IPS-NIHi7 (cell line): ENCODE results near the gene TM9SF1.

Experiments
- DNase-seq: peaks from one replicate; pipeline ENCODE4 v3.0.0; 2012; ENCODE audit warnings: mixed read lengths; ENCODE audit errors: extremely low spot score

Gene TM9SF1

DNA sequence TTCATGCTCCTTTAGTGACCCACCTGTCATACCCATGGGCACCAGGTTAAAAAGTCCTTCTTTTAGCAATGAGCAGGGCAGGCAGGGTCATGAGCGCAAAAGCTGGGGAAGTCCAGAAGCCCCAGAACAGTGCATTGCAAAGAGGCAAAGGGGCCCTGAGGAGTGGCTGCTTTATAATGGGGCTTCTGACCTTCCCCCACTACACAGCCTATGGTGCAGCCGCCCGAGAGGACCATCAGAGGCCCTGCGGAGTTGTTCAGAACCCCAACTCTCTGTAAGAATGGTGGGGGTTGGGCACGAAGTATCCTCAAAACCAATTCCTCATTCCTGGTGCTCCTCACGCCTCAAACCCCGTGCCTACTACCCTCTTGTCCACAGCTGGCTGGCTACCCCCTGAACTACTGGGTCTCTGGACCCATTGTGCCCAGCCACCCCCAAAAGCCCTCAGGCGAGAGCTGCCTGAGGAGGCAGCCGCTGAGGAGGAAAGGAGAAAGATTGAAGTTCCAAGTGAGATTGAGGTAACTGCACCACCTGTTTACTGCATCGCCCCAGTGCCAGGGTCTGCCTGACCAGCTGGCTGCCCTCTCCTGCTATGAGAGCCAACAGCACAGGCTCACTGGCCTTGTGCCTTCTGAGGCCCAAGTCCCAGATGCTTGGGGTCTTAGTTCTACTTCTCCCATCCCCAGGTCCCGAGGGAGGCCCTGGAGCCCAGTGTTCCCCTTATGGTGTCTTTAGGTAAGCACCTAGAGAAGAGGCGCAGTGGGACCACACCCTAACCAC lies 16.7 kb downstream of the TM9SF1 start:
- no peak for DNase-seq

DNA sequence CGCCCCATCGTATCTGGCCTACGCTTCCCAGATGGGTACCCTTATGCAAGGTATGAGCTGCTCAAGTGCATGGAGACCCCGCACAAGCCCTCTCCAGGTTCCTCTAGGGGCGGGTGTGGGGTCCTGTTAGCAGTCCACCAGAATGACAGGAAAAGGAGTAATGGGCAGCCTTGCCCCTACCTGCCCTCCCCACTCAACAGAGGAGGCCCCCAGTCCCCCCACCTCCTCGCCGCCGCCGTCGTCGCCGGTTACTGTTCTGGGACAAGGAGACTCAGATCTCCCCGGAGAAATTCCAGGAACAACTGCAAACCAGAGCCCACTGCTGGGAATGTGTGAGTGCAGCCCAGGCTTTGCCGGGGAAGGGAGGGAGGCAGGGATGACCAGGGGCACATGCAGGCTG lies 17.4 kb downstream of the TM9SF1 start:
- DNase-seq: no peak

DNA sequence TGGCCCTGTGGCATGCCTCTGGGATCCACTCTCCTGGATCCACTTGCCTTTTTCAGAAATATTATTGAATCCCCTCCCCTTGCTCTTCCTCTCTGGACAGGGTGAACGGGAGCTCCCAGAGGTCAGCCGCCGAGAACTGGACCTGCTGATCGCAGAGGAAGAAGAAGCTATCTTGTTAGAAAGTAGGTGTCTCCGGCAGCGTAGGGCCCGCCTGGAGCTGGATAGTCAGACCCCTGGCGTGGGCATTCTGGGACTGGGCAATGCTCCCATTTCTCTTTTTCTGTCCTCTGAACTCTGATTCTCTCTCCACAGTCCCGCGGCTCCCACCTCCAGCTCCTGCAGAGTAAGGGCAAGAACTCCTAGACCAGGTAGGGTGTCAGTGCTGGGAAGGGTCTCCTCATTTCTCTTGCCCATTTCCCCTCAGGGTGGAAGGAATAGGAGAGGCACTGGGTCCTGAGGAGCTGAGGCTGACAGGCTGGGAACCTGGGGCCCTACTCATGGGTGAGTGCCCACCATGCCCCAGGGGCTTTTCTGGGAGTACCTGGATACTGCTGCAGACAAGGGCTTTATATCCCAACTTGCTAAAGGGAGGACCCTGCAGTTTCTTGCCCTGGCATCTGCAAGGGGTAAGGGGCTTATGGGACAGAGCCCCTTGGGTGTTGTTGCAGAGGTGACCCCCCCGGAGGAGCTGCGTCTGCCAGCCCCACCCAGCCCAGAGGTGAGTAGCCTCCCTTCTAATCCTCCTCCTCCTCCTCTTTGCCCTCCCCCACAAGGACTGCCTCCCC lies 18.0 kb downstream of the TM9SF1 start:
- no peak for DNase-seq

DNA sequence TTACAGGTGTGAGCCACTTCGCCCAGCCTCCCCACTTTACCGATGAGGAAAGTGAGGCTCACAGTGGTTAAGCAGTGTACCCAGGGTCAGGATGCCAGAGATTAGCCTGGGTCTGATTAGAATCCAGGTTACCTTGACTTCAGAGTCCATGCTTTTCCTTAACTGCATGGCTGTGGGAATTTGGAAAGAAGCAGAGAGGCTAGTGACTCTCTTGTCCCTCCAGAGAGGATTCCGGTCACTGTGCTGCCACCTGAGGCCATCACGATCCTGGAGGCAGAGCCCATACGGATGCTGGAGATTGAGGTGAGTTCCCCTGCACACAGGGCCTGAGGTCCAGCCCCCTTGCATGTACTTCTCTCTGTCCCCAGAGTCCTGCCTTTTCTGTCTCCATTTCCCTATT lies 18.6 kb downstream of the TM9SF1 start:
- DNase-seq: no peak

DNA sequence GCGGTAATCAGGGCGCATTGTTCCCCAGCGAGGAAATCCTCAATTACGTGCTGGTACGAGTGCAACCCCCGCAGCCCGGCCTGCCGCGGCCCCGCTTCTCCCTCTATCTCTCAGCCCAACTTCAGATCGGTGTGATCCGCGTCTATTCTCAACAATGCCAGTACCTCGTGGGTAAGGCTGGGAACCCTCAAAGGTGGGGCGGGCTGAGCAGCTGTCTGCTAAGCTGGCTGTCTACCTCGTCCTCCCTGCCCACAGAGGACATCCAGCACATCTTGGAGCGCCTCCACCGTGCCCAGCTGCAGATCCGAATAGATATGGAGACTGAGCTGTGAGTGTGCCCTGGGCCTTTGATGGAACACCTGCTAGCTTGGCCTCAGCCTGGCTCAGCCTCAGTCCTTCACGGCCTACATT lies 22.4 kb downstream of the TM9SF1 start:
- no peak for DNase-seq

DNA sequence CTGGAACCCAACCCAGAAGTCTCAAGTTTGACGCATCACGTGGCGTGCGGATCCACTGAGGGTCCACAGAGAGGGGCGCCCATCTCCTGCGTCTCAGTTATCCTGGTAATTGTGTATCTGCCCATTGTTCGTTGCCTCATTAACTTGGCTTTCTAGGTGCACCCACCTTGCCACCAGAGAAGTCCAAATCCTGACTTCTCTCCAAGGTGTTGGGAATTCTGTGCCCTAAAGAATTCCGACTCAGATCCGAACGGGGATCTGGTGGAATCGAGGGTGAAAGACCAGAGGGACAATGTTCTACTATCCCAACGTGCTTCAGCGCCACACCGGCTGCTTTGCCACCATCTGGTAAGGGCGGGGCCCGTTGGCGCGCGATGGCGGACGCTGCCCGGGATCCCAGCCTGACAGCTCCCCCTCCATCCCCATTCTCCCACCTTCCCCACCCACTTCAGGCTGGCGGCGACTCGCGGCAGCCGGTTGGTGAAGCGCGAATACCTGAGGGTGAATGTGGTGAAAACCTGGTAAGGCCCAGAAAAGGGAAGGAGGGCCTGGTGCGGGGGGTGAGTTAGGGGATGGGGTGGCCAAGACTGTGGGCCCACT lies 22.9 kb downstream of the TM9SF1 start:
- DNase-seq: no peak

DNA sequence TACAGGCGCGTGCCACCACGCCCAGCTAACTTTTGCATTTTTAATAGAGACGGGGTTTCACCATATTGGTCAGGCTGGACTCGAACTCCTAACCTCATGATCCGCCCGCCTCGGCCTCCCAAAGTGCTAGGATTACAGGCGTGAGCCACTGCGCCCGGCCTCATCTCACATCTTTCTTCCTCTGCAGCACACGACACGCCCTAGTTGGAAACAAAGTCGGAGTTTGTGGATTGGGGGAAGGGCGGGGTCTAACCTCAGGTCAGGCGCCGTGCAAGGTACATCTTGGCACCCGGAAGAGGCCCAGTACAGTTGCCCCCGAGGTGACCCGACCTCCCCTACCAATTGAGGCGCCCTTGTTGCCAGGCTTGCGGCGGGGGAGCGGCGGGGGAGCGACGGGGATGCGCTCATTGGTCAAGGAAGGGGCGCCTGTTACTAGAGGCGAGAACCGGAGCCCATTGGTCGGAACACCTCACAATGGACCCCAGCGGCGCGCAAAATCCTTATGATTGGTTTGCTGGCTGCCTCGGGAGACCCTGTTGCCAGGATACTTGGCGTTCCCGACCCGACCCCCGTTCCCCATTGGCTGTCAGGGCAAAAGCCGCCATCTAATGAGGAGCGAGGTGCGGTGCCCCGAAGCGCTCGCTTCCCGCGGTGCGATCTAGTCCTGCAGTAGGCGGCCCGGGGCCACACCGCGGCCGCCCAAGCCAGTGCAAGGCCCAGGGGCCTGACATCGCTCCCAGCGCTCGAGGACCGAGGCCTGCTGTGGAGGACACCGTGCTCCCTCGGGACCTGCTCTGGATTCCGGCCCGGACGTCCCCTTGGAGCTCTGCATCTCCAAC lies 23.6 kb downstream of the TM9SF1 start, which contains the start of gene REC8:
REC8 (plus strand) TSS at position 659 of the 839 bp plus-strand sequence. CDS start 473 bp downstream, outside the sequence.
- peak; percentile 99 for DNase-seq

DNA sequence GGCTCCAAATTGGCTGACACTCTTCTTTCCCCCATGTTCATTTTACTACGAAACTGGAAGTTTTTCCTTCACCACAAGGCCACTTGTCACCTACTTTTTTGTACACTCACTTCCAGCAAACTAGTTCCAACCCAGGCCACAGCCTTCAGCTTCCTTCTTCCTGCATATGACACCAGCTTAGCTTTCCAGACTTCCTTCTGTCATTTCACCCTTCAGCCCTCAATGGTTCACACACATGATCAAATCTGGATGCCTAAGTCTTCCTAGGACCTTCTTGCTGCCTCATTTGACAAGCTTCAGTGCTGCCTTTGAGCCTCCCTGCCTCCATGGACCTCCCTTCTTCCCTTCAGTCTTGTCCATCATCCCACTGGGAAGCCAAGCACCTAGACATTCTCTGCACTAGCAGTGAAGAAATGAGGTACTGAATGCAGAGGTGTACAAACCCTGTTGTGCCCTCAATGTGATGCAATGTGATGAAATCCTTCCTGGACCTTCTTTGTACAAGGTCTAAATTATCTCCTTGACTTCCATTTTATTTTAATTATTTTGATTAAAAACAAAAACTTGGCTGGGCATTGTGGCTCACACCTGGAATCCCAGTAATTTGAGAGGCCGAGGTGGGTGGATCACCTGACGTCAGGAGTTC lies 27.6 kb downstream of the TM9SF1 start:
- DNase-seq: no peak

DNA sequence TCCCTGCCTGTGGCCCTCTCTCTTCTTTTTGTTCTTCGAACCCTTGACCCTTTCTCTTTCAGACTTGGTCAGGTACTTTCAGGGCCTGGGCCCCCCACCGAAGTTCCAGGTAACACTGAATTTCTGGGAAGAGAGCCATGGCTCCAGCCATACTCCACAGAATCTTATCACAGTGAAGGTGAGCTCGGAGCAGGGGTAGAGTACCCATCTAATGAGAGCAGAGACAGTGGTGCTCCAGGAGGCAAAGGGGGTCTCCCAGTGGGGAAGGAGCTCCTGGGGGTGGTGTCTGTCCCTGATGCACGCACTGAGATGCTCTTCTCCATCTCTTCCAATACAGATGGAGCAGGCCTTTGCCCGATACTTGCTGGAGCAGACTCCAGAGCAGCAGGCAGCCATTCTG lies 29.5 kb downstream of the TM9SF1 start:
- DNase-seq: no peak

DNA sequence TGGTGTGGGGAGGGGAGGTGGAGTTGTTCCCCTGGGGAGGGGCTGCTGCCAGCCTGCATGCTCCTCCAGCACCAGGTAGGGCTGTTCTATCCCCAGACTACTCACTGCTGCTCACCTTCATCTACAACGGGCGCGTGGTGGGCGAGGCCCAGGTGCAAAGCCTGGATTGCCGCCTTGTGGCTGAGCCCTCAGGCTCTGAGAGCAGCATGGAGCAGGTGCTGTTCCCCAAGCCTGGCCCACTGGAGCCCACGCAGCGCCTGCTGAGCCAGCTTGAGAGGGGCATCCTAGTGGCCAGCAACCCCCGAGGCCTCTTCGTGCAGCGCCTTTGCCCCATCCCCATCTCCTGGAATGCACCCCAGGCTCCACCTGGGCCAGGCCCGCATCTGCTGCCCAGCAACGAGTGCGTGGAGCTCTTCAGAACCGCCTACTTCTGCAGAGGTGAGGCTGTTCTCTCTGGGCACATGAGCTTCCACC lies 30.7 kb downstream of the TM9SF1 start:
- no peak for DNase-seq

DNA sequence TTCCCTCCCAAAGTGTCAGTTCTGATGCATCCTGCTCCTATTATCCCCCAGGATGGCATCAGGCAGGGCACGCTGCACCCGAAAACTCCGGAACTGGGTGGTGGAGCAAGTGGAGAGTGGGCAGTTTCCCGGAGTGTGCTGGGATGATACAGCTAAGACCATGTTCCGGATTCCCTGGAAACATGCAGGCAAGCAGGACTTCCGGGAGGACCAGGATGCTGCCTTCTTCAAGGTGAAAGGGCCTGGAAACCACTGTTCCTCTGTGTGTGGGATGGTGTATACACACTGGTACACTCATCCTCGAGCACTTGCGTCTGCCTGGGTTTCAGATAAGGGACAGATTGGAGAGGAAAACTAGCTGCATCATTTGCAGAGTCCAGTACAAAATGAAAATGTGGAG lies 33.1 kb downstream of the TM9SF1 start:
- DNase-seq: no peak

DNA sequence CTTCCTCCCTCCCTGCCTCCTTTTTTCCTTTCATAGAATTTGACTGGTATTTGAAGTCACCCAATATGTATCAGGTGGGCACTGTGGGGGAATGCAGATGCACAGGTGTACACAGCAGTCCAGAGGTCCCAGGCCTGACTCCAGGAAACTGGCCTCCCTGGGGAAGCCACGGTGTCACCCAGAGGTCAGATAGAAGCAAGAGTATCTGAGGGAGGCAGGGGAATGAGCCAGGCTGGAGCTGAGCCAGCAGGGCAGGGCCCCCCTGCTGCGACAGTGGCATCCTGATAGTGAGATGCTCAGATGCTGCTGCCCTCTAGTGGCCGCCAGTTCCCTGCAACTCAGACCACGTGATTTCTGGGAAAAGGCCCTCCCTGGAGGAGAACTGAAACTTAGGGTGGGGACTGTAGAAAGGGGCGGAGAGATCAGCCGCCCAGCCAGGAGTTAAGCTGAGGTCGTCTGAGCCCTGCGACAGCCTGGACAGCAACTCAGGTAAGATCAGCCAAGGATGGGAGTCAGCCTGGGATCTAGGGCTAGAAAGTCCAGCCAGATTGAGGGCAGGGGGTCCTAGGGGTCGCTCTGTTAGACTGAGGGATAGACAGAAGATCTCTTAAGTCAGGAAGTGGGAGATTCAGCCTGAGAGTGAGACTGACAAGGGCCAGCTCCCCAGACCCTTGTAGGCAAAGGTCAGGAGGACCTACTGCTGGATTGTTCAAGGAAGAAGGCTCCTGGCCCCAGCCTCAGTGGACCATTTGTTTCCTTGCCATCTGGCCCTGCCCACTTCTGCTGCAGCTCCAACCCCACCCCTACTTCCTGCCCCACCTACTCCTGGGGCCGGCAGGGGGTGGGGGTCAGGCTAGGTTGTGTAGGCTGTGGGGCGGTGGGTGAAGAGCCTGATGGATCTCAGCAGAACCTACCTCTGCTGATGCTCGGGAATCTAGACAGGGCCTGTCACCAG lies 34.1 kb downstream of the TM9SF1 start, which contains the start of gene IRF9:
IRF9 (plus strand) TSS at position 416 of the 955 bp plus-strand sequence. CDS start 880 bp downstream, outside the sequence.
- peak; percentile 95 for DNase-seq

DNA sequence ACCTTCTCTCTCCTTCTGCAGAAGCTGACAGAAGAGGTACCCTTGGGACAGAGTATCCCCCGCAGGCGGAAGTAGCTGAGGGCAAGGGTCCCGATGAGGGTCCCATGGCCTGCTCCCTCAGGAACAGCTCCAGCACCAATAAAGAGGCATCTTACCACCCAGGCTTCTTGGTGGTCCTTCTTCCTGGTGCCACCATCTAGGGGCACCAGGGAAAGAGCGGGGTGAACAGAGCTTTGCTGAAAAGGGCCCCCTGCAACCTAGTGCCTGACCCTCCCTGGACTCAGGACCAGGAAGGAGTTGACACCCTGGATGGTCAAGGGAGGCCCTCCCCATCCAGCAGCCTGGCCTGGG lies 34.8 kb downstream of the TM9SF1 start:
- no peak for DNase-seq

DNA sequence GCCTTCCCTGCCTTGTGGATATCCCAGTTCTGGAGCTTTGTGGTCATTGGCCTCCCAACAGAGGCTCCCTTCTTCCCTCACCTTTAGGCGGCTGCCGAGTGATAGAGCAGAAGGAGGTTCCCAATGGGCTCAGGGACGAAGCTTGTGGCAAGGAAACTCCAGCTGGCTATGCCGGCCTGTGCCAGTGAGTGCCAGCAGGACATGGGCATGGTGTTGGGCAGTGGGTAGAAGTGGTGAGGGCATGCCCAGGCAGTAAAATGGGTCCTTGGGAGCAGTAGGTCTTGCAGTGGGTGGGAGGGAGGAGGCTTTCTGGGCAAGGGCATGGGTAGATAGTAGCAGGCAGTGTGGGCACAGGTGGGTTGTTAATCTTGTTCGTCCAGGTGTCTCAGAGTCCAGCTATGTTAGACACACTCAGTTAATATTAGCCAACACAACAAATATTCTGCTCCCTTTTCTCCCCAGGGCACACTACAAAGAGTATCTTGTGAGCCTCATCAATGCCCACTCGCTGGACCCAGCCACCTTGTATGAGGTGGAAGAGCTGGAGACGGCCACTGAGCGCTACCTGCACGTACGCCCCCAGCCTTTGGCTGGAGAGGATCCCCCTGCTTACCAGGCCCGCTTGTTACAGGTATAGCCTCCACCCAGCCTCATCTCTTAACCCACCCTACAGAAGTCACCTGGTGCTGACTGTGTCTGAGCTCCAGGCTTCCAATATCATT lies 35.3 kb downstream of the TM9SF1 start:
- no peak for DNase-seq

DNA sequence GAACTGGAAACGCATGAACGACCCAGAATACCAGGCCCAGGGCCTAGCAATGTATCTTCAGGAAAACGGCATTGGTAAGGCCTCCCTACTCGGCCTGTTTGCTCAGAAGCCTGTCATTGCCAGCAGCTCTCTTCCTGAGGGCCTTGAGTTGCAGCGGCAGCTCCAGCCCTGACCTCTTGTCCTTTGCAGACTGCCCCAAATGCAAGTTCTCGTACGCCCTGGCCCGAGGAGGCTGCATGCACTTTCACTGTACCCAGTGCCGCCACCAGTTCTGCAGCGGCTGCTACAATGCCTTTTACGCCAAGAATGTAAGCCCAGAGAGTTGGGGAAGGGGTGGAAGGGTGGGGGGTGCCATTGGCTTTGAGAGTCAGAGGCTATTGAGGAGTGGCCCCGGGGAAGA lies 37.9 kb downstream of the TM9SF1 start:
- DNase-seq: no peak

DNA sequence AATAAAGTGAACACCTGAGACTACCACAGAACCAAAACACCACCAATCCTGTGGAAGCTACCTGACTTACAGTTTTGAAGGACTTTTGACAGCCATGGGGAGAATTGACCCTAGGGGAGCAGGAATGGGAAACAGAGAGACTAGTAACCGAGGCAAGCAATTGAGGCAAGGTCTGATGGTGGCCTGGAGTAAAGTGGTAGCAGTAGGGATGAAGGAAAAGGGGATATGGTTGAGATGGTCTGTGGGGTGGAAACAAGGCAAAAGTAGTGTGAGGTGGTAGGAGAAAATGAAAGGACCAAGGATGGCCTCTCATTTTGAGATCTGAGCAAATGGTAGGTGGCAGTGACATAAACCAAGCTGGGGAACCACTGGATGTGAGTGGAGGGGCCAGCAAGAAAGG lies 38.4 kb downstream of the TM9SF1 start:
- no peak for DNase-seq

DNA sequence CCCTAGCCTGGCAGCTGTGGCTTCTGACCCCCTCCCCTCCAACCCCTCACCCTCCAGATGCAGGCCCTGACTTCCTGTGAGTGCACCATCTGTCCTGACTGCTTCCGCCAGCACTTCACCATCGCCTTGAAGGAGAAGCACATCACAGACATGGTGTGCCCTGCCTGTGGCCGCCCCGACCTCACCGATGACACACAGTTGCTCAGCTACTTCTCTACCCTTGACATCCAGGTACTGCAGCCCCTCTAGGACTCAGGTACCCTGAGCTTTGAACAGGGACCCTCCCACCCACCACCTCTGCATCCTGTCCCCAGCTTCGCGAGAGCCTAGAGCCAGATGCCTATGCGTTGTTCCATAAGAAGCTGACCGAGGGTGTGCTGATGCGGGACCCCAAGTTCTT lies 40.1 kb downstream of the TM9SF1 start:
- DNase-seq: no peak

DNA sequence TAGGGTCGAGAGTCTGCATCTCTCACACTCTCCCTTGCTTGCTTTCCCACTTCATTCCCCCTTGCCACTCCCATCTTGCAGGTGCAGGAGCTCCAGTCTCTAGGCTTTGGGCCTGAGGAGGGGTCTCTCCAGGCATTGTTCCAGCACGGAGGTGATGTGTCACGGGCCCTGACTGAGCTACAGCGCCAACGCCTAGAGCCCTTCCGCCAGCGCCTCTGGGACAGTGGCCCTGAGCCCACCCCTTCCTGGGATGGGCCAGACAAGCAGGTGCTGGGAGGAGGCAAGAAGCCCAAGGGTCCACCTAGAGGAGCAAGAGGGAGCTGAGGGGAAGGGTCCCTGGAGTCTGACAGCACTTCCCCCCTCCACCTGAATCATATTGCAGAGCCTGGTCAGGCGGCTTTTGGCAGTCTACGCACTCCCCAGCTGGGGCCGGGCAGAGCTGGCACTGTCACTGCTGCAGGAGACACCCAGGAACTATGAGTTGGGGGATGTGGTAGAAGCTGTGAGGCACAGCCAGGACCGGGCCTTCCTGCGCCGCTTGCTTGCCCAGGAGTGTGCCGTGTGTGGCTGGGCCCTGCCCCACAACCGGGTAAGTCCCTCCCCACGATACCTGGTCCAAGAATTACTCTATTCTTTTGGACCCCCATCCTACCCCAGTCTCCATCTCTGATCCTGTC lies 43.7 kb downstream of the TM9SF1 start:
- DNase-seq: no peak

DNA sequence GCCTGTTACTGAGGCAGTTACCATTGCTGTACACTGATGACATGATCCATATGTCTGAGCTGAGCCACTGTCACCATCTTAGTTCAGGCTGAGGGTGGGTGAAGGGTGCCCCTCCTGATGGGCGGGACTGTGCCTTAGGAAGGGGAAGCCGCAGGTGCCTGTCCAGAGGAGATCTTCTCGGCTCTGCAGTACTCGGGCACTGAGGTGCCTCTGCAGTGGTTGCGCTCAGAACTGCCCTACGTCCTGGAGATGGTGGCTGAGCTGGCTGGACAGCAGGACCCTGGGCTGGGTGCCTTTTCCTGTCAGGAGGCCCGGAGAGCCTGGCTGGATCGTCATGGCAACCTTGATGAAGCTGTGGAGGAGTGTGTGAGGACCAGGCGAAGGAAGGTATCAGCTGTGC lies 44.2 kb downstream of the TM9SF1 start:
- no peak for DNase-seq
